ENCODE data around the gene MYBBP1A. TPM values are rescaled to one million over a fixed set of nuclear protein-coding genes. Genes with fewer than 3 reads are reported as not detected.

The MYBBP1A gene
- total and polyA plus RNA-seq, 2 of the 8 experiments (the other 6 are each of a cell fraction or from before 2014, with no cell fraction given): 46.8 to 151 TPM

- no peak overlapping the region for H2AK5ac ChIP-seq (ENCODE audit: low read depth, low read length)
- peaks cover 6 to 28% (median 23%) of the 10 kb centered on the region in 4 experiments; a peak in 6 of 7 replicates for H3K27me3 ChIP-seq (replicated peaks in 1 of 4; ENCODE audit: control insufficient read depth in 3 of 4, extremely low read depth in 1 of 4, insufficient read depth in 3 of 4, low read length in 3 of 4)
- peaks cover 8% of the 10 kb centered on the region; the same call in 1 of the 2 replicates for H3K23me2 ChIP-seq (ENCODE audit: low read depth, low read length)
- H3K79me1 ChIP-seq (ENCODE audit: low read depth, low read length): no peaks in the 10 kb centered on the region
- FAIRE-seq: no peak
- no peaks in the 10 kb centered on the region for H3K9me3 ChIP-seq (ENCODE audit: insufficient read depth in 2 of 2, low read depth in 1 of 2, low read length in 1 of 2)
- H4K91ac ChIP-seq (replicated peaks; ENCODE audit: insufficient read length, low read length): no peak overlapping the region
- no peak overlapping the region for H3K4me2 ChIP-seq (ENCODE audit: insufficient read depth in 1 of 2, low read depth in 2 of 2, low read length in 2 of 2)
- H4K8ac ChIP-seq (ENCODE audit: extremely low read depth, insufficient read depth, low read length): 0 out of 2 replicates have a peak overlapping the region, but pooled peaks have one; percentile 4
- POLR2A ChIA-PET (ENCODE audit: partially characterized antibody): interaction anchor here (1.2 kb wide), 2 partner anchors 9 to 10 kb away, joined by 3 to 4 read pairs; no protein-coding TSS in a partner anchor
- no peak overlapping the region for H3K27ac ChIP-seq (ENCODE audit: low read depth, low read length)
- H2BK12ac ChIP-seq (ENCODE audit: low read depth, low read length): no peak overlapping the region
- no peak overlapping the region for H2BK15ac ChIP-seq (ENCODE audit: low read length)
- no peak overlapping the region for H3K4ac ChIP-seq (replicated peaks; ENCODE audit: insufficient read length, low read depth, low read length)
- H2AFZ ChIP-seq (ENCODE audit: low read length): no peak overlapping the region
- no peak for DNase-seq (ENCODE audit: low read depth in 1 of 2, low spot score in 2 of 2)
- no peak overlapping the region for H3K18ac ChIP-seq (ENCODE audit: extremely low read depth, low read length)
- no peak overlapping the region for H3K56ac ChIP-seq (replicated peaks; ENCODE audit: insufficient read length, low read depth, low read length)
- H3K4me1 ChIP-seq (replicated peaks in 1 of 4; ENCODE audit: control insufficient read depth in 3 of 4, insufficient read depth in 4 of 4, low read length in 3 of 4): peaks cover 0 to 9% (median 5%) of the 10 kb centered on the region in 4 experiments; a peak in 4 of 7 replicates
- H4K20me1 ChIP-seq (replicated peaks in 1 of 2; ENCODE audit: control insufficient read depth in 1 of 2, insufficient read depth in 2 of 2, low read length in 2 of 2): peaks cover 0 to 1% of the 10 kb centered on the region in 2 experiments
- H3K23ac ChIP-seq (ENCODE audit: insufficient read length): no peak overlapping the region
- H4K5ac ChIP-seq (ENCODE audit: insufficient read length, low read depth, low read length): no peak overlapping the region
- no peak for TF ChIP-seq FOSL1 (IDR thresholded peaks at IDR 0.05; ENCODE audit: insufficient read depth, low read depth, low read length)
- TF ChIP-seq CBX5 (IDR thresholded peaks at IDR 0.05; ENCODE audit: low read depth, low read length): no peak
- no peak for TF ChIP-seq TAF1 (IDR thresholded peaks at IDR 0.05; ENCODE audit: low read depth, low read length)
- no peak for TF ChIP-seq RBBP5 (IDR thresholded peaks at IDR 0.05; ENCODE audit: borderline replicate concordance, low read depth, low read length)
- no peak for TF ChIP-seq SP2 (IDR thresholded peaks at IDR 0.05; ENCODE audit: low read length)
- TF ChIP-seq HDAC2 (IDR thresholded peaks at IDR 0.05; ENCODE audit: borderline replicate concordance in 1 of 2, low read depth in 2 of 2, low read length in 2 of 2): no peak
- TF ChIP-seq BCL11A (IDR thresholded peaks at IDR 0.05; ENCODE audit: low read depth in 2 of 2, low read length in 2 of 2): no peak
- TF ChIP-seq BACH1 (IDR thresholded peaks at IDR 0.05; ENCODE audit: low read length): no peak
- no peak for TF ChIP-seq USF2 (IDR thresholded peaks at IDR 0.05; ENCODE audit: low read length)
- no peak overlapping the region for H3K9ac ChIP-seq (replicated peaks in 1 of 4; ENCODE audit: extremely low read depth in 1 of 4, low read depth in 3 of 4, low read length in 3 of 4)
- H3K14ac ChIP-seq (ENCODE audit: insufficient read length): no peak overlapping the region
- H2BK120ac ChIP-seq (replicated peaks; ENCODE audit: low read depth, low read length): no peak overlapping the region
- no peaks in the 10 kb centered on the region for H3K79me2 ChIP-seq (ENCODE audit: control insufficient read depth in 1 of 2, insufficient read depth in 2 of 2, low read length in 2 of 2)
- 85% methylated on average over 13 of the region's 22 CpGs; no CpG with 5 or more reads in 1 of the 2 experiments for WGBS, 2 experiments (ENCODE audit: extremely low coverage in 1 of 2, insufficient coverage in 1 of 2, insufficient read length in 1 of 2, insufficient replicate concordance in 2 of 2, low coverage in 1 of 2, low lambda C conversion rate in 2 of 2, missing lambda C conversion rate in 1 of 2)
- H2BK5ac ChIP-seq (ENCODE audit: low read depth, low read length): no peak overlapping the region
- CTCF ChIA-PET (ENCODE audit: partially characterized antibody): interaction anchor here (1.1 to 4.2 kb wide), 5 partner anchors 8 to 36 kb away, joined by 3 to 39 read pairs (median 5); no protein-coding TSS in a partner anchor
- no peaks in the 10 kb centered on the region for H3K36me3 ChIP-seq (ENCODE audit: control insufficient read depth in 2 of 4, insufficient read depth in 4 of 4, low read length in 3 of 4)
- H2BK20ac ChIP-seq (ENCODE audit: low read length): no peak overlapping the region
- H3K4me3 ChIP-seq (ENCODE audit: extremely low read depth in 1 of 4, insufficient read depth in 2 of 4, low read depth in 3 of 4, low read length in 4 of 4): no peak overlapping the region
These were observed 33.9 kb upstream of the MYBBP1A start for GRCh38 chr17:4588898-4589625.
